Kidney (tissue), 14 donors: Measurements from ENCODE around the gene NPRL2. TPM values are rescaled to one million over a fixed set of nuclear protein-coding genes. Genes with fewer than 3 reads are reported as not detected.

Experiments used
- DNase-seq, 5 donors: peaks; one replicate each; pipeline ENCODE4 v3.0.0-alpha.2; 2013 to 2020
- FAIRE-seq: peaks from 2 replicates; lab custom pipeline; 2012; peaks lifted over from hg19 to GRCh38; lab: Jason Lieb, UNC
- H3K27ac ChIP-seq, 2 donors: one replicate each; pipeline ENCODE4 v1.7.0; 2013; ENCODE audit warnings: low read depth in 2 of 2, low read length in 2 of 2, inconsistent platforms in 1 of 2
- H3K27me3 ChIP-seq: one replicate; pipeline ENCODE4 v1.7.1; 2013; ENCODE audit warnings: low read length, inconsistent platforms; ENCODE audit not compliant: control insufficient read depth, insufficient read depth
- H3K36me3 ChIP-seq, 3 donors: one replicate each; pipeline versions ENCODE4 v1.7.0 to v1.7.1; 2013; ENCODE audit warnings: low read length in 3 of 3, control low read depth in 1 of 3, inconsistent platforms in 1 of 3; ENCODE audit not compliant: insufficient read depth in 3 of 3, control insufficient read depth in 2 of 3
- H3K4me1 ChIP-seq, 3 donors: one replicate each; pipeline versions ENCODE4 v1.7.0 to v1.7.1; 2013; ENCODE audit warnings: low read length in 3 of 3, inconsistent platforms in 1 of 3, low read depth in 1 of 3; ENCODE audit not compliant: control insufficient read depth in 2 of 3, insufficient read depth in 2 of 3
- H3K4me3 ChIP-seq, 3 donors: one replicate each; pipeline versions ENCODE4 v1.7.0 to v1.8.1; 2013; ENCODE audit warnings: low read length in 3 of 3, control low read depth in 1 of 3, inconsistent platforms in 1 of 3
- H3K9ac ChIP-seq, 3 donors: one replicate each; pipeline versions ENCODE4 v1.7.0 to v1.7.1; 2013; ENCODE audit warnings: low read length in 3 of 3, control low read depth in 1 of 3, inconsistent platforms in 1 of 3
- H3K9me3 ChIP-seq, 3 donors: one replicate each; pipeline versions ENCODE4 v1.7.0 to v1.7.1; 2013; ENCODE audit warnings: low read length in 3 of 3, control low read depth in 1 of 3, inconsistent platforms in 1 of 3; ENCODE audit not compliant: control insufficient read depth in 2 of 3, insufficient read depth in 1 of 3
- CTCF ChIP-seq: IDR thresholded peaks from 3 replicates; pipeline ENCODE4 v1.5.1; 2012; ENCODE audit warnings: mild to moderate bottlenecking, moderate library complexity, borderline replicate concordance; ENCODE audit not compliant: insufficient read depth; ENCODE audit errors: extremely low read depth
- intact Hi-C: fragments of 100-400 bp; cut with DNase I; formaldehyde crosslinking; loops from one replicate; pipeline ENCODE4 v1.11.1; 2022
- polyA plus RNA-seq: library from polyadenylated mRNA; stranded (reverse); fragments of 350-450 nt; fragmentation: Illumina TruSeq; extraction: RNeasy Lipid Tissue Mini Kit (QIAGEN cat#74804); gene quantifications from one replicate; pipeline ENCODE4 v1.2.3, GENCODE V29; 2014; ENCODE audit warnings: low read depth, low replicate concordance; ENCODE audit not compliant: insufficient read depth
- total RNA-seq: library from RNA; stranded (reverse); fragmentation: NEBNext Ultra II Directional; extraction: Animal tissue kit (Norgen Biotek cat#: 25700); gene quantifications from one replicate; pipeline ENCODE4 v1.2.1, GENCODE V29; 2021
- donor health status: control.
- donor health status: control.
- donor health status: control.
- donor health status: control.
- donor health status: control.
- donor health status: DM: yes; HTN: yes; CAD: no.
- donor health status: Normal renal cell carcinoma (clear cell type).

The NPRL2 gene
- total and polyA plus RNA-seq, 2 donors from 2014 or later, result 23.5 to 39.8 TPM

DNA sequence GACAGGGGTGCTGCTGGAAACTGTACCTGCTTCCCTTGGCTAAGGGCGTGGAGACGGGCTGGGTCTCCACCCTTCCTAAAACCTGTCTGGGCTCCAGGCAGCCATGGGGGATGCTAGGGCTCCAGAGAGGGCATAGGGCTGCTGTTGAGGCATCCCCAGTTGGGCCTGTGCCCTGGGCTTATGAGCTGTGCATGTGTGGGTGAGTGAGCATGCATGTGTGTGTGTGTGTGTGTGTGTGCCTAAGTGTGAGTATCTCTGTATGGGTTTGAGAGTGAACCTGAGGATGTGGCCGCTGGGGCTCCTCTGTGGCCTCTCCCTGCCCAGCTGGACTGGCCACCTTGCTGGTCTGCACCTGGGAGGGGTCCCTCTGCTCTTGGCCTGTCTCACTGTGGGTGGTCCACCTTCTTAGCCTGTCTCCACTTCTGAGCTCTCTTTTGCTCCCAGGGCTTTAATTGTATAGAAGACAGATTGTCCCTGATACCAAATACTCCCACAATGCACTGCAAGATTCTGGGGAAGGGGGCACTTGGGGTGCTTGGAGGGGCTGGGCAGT is 20.6 kb upstream of the NPRL2 start:
- Histone ChIP-seq H3K4me3 (no peak overlapping the region), H3K4me1 (peaks cover 0 to 4% (median 0%) of the 10 kb centered on the region in 3 donors), H3K9ac (no peak overlapping the region), H3K9me3 (no peaks in the 10 kb centered on the region), H3K27ac (no peak overlapping the region), H3K36me3 (no peaks in the 10 kb centered on the region), H3K27me3 (no peaks in the 10 kb centered on the region)
- intact Hi-C loops, result no loop called here
- no peak for TF ChIP-seq CTCF
- FAIRE-seq (no peak), DNase-seq (no peak)

DNA sequence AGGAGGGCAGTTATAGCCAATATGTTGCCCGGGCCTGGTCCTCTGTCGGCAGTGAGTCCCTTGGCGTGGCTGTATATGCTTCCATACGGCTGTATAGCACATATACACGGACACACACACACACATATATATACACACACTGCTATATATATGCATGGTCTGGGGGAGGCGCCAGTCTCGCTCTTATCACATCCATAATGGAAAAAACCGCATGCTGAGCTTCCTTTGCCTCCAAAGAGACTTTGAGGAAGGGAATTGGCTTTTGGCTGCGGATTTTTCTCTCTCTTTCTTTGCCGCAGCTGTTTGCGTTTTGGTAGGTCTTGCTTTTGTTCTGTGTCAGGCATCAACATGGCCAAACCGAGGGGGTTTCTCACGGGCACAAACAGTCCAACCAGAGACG is 20.0 kb upstream of the NPRL2 start:
- Histone ChIP-seq H3K4me1 (peaks cover 0 to 9% (median 0%) of the 10 kb centered on the region in 3 donors), H3K27me3 (no peaks in the 10 kb centered on the region), H3K27ac (no peak overlapping the region), H3K9ac (no peak overlapping the region), H3K9me3 (no peaks in the 10 kb centered on the region), H3K36me3 (no peaks in the 10 kb centered on the region), H3K4me3 (no peak overlapping the region)
- FAIRE-seq (no peak), DNase-seq (peak in 3 of 5 donors; percentile 36 to 77 (median 51))
- intact Hi-C loops, result no loop called here
- no peak for TF ChIP-seq CTCF

- no peak overlapping the region for H3K27ac ChIP-seq
- no peaks in the 10 kb centered on the region for H3K9me3 ChIP-seq
- TF ChIP-seq CTCF, result no peak
- no peak for FAIRE-seq
- intact Hi-C loops, result no loop called here
- DNase-seq, result no peak
- H3K4me3 ChIP-seq, result no peak overlapping the region
- H3K9ac ChIP-seq, result no peak overlapping the region
- H3K27me3 ChIP-seq, result no peaks in the 10 kb centered on the region
- H3K4me1 ChIP-seq, result peaks cover 0 to 17% (median 0%) of the 10 kb centered on the region in 3 donors
- H3K36me3 ChIP-seq, result no peaks in the 10 kb centered on the region
These were observed 18.6 kb upstream of the NPRL2 start for GRCh38 chr3:50369012-50369670.

GRCh38 chr3:50365842-50366220 is 15.3 kb upstream of the NPRL2 start:
- Histone ChIP-seq H3K27me3 (no peaks in the 10 kb centered on the region), H3K9me3 (no peaks in the 10 kb centered on the region), H3K27ac (no peak overlapping the region), H3K4me1 (peaks cover 0 to 17% (median 0%) of the 10 kb centered on the region in 3 donors), H3K36me3 (no peaks in the 10 kb centered on the region), H3K9ac (peak overlapping the region in 2 of 3 donors; percentile 59 to 69), H3K4me3 (peak overlapping the region in 2 of 3 donors; percentile 70 to 72)
- FAIRE-seq (no peak), DNase-seq (no peak)
- no peak for TF ChIP-seq CTCF
- intact Hi-C loops, result no loop called here
